Measurements from ENCODE around the gene TMED9.

DNA sequence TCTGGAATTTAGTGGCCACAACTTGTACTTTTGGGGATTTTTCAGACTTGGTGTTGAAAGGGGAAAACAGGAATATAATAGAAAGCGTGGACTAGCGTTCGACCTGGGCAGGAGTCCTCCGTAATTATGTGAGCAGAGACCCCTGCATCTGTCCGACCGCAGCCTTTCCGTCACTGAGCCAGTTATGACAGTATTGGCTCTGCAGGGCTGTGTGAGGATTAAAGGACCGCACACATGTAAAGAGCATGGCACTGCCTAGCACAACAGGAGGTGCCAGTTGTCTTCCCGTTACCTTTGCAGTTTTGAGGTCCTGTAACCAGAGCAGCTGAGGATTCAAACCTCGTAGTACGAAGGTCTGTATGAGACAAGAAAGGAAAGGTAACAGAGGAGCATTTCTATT is 9.1 kb downstream of the TMED9 start:
- TF ChIP-seq SIN3A (IDR thresholded peaks at IDR 0.05; ENCODE audit: borderline replicate concordance in 2 of 2, control insufficient read depth in 1 of 2, low read depth in 2 of 2, low read length in 2 of 2) (no peak), ZNF639 (CRISPR knock-in tag; conservative IDR thresholded peaks at IDR 0.05 in 1 of 2, IDR thresholded peaks at IDR 0.05 in 1 of 2) (no peak), NBN (IDR thresholded peaks at IDR 0.05; ENCODE audit: low read depth) (no peak), ETV6 (IDR thresholded peaks at IDR 0.05; ENCODE audit: borderline replicate concordance in 1 of 2, low read depth in 2 of 2, low read length in 1 of 2) (no peak), ETV6 (CRISPR knock-in tag; IDR thresholded peaks at IDR 0.05; ENCODE audit: borderline replicate concordance) (no peak), ZNF311 (CRISPR knock-in tag; IDR thresholded peaks at IDR 0.05) (no peak), C11orf30 (IDR thresholded peaks at IDR 0.05; ENCODE audit: low read depth) (no peak), USF2 (CRISPR knock-in tag; IDR thresholded peaks at IDR 0.05) (no peak)
- TF ChIP-seq, protein P1, sequence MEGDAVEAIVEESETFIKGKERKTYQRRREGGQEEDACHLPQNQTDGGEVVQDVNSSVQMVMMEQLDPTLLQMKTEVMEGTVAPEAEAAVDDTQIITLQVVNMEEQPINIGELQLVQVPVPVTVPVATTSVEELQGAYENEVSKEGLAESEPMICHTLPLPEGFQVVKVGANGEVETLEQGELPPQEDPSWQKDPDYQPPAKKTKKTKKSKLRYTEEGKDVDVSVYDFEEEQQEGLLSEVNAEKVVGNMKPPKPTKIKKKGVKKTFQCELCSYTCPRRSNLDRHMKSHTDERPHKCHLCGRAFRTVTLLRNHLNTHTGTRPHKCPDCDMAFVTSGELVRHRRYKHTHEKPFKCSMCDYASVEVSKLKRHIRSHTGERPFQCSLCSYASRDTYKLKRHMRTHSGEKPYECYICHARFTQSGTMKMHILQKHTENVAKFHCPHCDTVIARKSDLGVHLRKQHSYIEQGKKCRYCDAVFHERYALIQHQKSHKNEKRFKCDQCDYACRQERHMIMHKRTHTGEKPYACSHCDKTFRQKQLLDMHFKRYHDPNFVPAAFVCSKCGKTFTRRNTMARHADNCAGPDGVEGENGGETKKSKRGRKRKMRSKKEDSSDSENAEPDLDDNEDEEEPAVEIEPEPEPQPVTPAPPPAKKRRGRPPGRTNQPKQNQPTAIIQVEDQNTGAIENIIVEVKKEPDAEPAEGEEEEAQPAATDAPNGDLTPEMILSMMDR (IDR thresholded peaks at IDR 0.05 in 2 of 3, conservative IDR thresholded peaks at IDR 0.05 in 1 of 3; ENCODE audit: insufficient read depth in 2 of 3, low read depth in 1 of 3, low read length in 3 of 3): no peak
- TF ChIP-seq, protein P2, sequence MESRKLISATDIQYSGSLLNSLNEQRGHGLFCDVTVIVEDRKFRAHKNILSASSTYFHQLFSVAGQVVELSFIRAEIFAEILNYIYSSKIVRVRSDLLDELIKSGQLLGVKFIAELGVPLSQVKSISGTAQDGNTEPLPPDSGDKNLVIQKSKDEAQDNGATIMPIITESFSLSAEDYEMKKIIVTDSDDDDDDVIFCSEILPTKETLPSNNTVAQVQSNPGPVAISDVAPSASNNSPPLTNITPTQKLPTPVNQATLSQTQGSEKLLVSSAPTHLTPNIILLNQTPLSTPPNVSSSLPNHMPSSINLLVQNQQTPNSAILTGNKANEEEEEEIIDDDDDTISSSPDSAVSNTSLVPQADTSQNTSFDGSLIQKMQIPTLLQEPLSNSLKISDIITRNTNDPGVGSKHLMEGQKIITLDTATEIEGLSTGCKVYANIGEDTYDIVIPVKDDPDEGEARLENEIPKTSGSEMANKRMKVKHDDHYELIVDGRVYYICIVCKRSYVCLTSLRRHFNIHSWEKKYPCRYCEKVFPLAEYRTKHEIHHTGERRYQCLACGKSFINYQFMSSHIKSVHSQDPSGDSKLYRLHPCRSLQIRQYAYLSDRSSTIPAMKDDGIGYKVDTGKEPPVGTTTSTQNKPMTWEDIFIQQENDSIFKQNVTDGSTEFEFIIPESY (CRISPR knock-in tag; IDR thresholded peaks at IDR 0.05): no peak

All from K562 (cell line).